H1 (cell line): ENCODE measurements around the gene PML. TPM values are rescaled to one million over a fixed set of nuclear protein-coding genes. Genes with fewer than 3 reads are reported as not detected.

ENCODE experiments used
- CTCF ChIA-PET: fragments of 300-600 bp; sonication (Branson Sonifier 250); formaldehyde crosslinking; loops from one replicate; lab custom pipeline; 2021; ENCODE audit not compliant: partially characterized antibody; lab: Charles Lee
- POLR2A ChIA-PET: fragments of 300-600 bp; sonication (Branson Sonifier 250); formaldehyde crosslinking; loops from one replicate; lab custom pipeline; 2021; ENCODE audit warnings: inconsistent platforms; ENCODE audit not compliant: partially characterized antibody; lab: Charles Lee
- DNase-seq, 2 experiments: peaks; one replicate each; pipeline versions ENCODE4 v3.0.0 to v3.0.0-alpha.2; 2010 to 2022; ENCODE audit warnings: low spot score in 2 of 2, low read depth in 1 of 2, mixed read lengths in 1 of 2
- FAIRE-seq: peaks from 2 replicates; lab custom pipeline; 2011; peaks lifted over from hg19 to GRCh38; lab: Jason Lieb, UNC
- H2AFZ ChIP-seq: 2 replicates; pipeline ENCODE4 v1.8.1; 2012; ENCODE audit warnings: low read length, inconsistent platforms
- H2AK5ac ChIP-seq: 2 replicates; pipeline ENCODE4 v1.6.1; 2013; ENCODE audit warnings: low read depth, low read length
- H2BK120ac ChIP-seq: replicated peaks from 2 replicates; pipeline ENCODE3; 2013; ENCODE audit warnings: low read depth, low read length, inconsistent platforms
- H2BK12ac ChIP-seq: 2 replicates; pipeline ENCODE4 v1.6.1; 2013; ENCODE audit warnings: low read depth, low read length
- H2BK15ac ChIP-seq: 2 replicates; pipeline ENCODE4 v1.6.1; 2013; ENCODE audit warnings: low read length
- H2BK20ac ChIP-seq: 2 replicates; pipeline ENCODE4 v1.6.1; 2013; ENCODE audit warnings: low read length
- H2BK5ac ChIP-seq: 2 replicates; pipeline ENCODE4 v1.6.1; 2013; ENCODE audit warnings: low read depth, low read length
- H3K14ac ChIP-seq: 2 replicates; pipeline ENCODE4 v1.6.1; 2013; ENCODE audit warnings: inconsistent platforms; ENCODE audit not compliant: insufficient read length
- H3K18ac ChIP-seq: 2 replicates; pipeline ENCODE4 v1.6.1; 2013; ENCODE audit warnings: low read length; ENCODE audit errors: extremely low read depth
- H3K23ac ChIP-seq: 2 replicates; pipeline ENCODE4 v1.6.1; 2013; ENCODE audit warnings: inconsistent platforms; ENCODE audit not compliant: insufficient read length
- H3K23me2 ChIP-seq: 2 replicates; pipeline ENCODE4 v1.6.1; 2013; ENCODE audit warnings: low read depth, low read length
- H3K27ac ChIP-seq: 2 replicates; pipeline ENCODE4 v1.6.1; 2011; ENCODE audit warnings: low read depth, low read length, inconsistent platforms
- H3K27me3 ChIP-seq, 4 experiments: replicated peaks in 1 of 4; 1 replicate in 1 of 4; 2 replicates in 3 of 4; pipeline versions ENCODE4 v1.6.1 to v1.8.1; 2011 to 2013; ENCODE audit warnings: low read length in 3 of 4, mild to moderate bottlenecking in 3 of 4, inconsistent platforms in 2 of 4, mixed read lengths in 2 of 4, moderate library complexity in 1 of 4; ENCODE audit not compliant: control insufficient read depth in 3 of 4, insufficient read depth in 3 of 4; ENCODE audit errors: extremely low read depth in 1 of 4
- H3K36me3 ChIP-seq, 4 experiments: 2 replicates each; pipeline versions ENCODE4 v1.6.1 to v1.8.1; 2011 to 2013; ENCODE audit warnings: mild to moderate bottlenecking in 4 of 4, low read length in 3 of 4, moderate library complexity in 2 of 4, control low read depth in 1 of 4, inconsistent platforms in 1 of 4; ENCODE audit not compliant: insufficient read depth in 4 of 4, control insufficient read depth in 2 of 4
- H3K4ac ChIP-seq: replicated peaks from 2 replicates; pipeline ENCODE3; 2013; ENCODE audit warnings: low read length, low read depth, mixed read lengths, inconsistent platforms; ENCODE audit not compliant: insufficient read length
- H3K4me1 ChIP-seq, 4 experiments: replicated peaks in 1 of 4; 1 replicate in 1 of 4; 2 replicates in 3 of 4; pipeline versions ENCODE4 v1.6.1 to v1.8.1; 2011 to 2013; ENCODE audit warnings: low read length in 3 of 4, inconsistent platforms in 2 of 4, mixed read lengths in 1 of 4; ENCODE audit not compliant: insufficient read depth in 4 of 4, control insufficient read depth in 3 of 4
- H3K4me2 ChIP-seq, 2 experiments: 2 replicates each; pipeline versions ENCODE4 v1.6.1 to v1.8.1; 2011 to 2013; ENCODE audit warnings: low read depth in 2 of 2, low read length in 2 of 2, control low read depth in 1 of 2, inconsistent platforms in 1 of 2, mild to moderate bottlenecking in 1 of 2; ENCODE audit not compliant: insufficient read depth in 1 of 2
- H3K4me3 ChIP-seq, 4 experiments: fragments of 200-600, 300-600 bp in 1 of 4; sonication (generic), shearing (Covaris generic), sonication (Bioruptor Twin) in 1 of 4; 2 replicates each; pipeline versions ENCODE4 v1.5.1 to v1.8.1; 2011 to 2016; ENCODE audit warnings: low read length in 4 of 4, low read depth in 3 of 4, control low read depth in 2 of 4, inconsistent platforms in 2 of 4, mild to moderate bottlenecking in 2 of 4, mixed read lengths in 1 of 4, moderate library complexity in 1 of 4; ENCODE audit not compliant: insufficient read depth in 2 of 4; ENCODE audit errors: extremely low read depth in 1 of 4
- H3K56ac ChIP-seq: replicated peaks from 2 replicates; pipeline ENCODE3; 2013; ENCODE audit warnings: low read depth, mild to moderate bottlenecking, mixed read lengths, low read length, inconsistent platforms; ENCODE audit not compliant: insufficient read length
- H3K79me1 ChIP-seq: 2 replicates; pipeline ENCODE4 v1.6.1; 2013; ENCODE audit warnings: low read depth, low read length, control low read depth
- H3K79me2 ChIP-seq, 2 experiments: 2 replicates each; pipeline versions ENCODE4 v1.6.1 to v1.8.1; 2012 to 2013; ENCODE audit warnings: low read length in 2 of 2, mild to moderate bottlenecking in 2 of 2, inconsistent platforms in 1 of 2; ENCODE audit not compliant: insufficient read depth in 2 of 2, control insufficient read depth in 1 of 2
- H3K9ac ChIP-seq, 4 experiments: replicated peaks in 1 of 4; 1 replicate in 1 of 4; 2 replicates in 3 of 4; pipeline versions ENCODE4 v1.6.1 to v1.8.1; 2011 to 2013; ENCODE audit warnings: low read depth in 3 of 4, low read length in 3 of 4, control low read depth in 2 of 4, mild to moderate bottlenecking in 2 of 4, moderate library complexity in 2 of 4, inconsistent platforms in 1 of 4; ENCODE audit errors: extremely low read depth in 1 of 4
- H3K9me3 ChIP-seq, 2 experiments: 2 replicates each; pipeline versions ENCODE4 v1.6.1 to v1.8.1; 2012 to 2013; ENCODE audit warnings: mild to moderate bottlenecking in 2 of 2, moderate library complexity in 2 of 2, control low read depth in 1 of 2, inconsistent platforms in 1 of 2, low read depth in 1 of 2, low read length in 1 of 2, mixed read lengths in 1 of 2; ENCODE audit not compliant: insufficient read depth in 2 of 2
- H4K20me1 ChIP-seq, 2 experiments: replicated peaks in 1 of 2; 2 replicates each; pipeline versions ENCODE3 to v1.8.1; 2011 to 2013; ENCODE audit warnings: inconsistent platforms in 2 of 2, low read length in 2 of 2, mild to moderate bottlenecking in 1 of 2; ENCODE audit not compliant: insufficient read depth in 2 of 2, control insufficient read depth in 1 of 2
- H4K5ac ChIP-seq: 2 replicates; pipeline ENCODE4 v1.6.1; 2013; ENCODE audit warnings: low read length, low read depth, mixed read lengths, inconsistent platforms; ENCODE audit not compliant: insufficient read length
- H4K8ac ChIP-seq: 2 replicates; pipeline ENCODE4 v1.8.0; 2013; ENCODE audit warnings: mild to moderate bottlenecking, moderate library complexity, low read length, inconsistent platforms; ENCODE audit not compliant: insufficient read depth; ENCODE audit errors: extremely low read depth
- H4K91ac ChIP-seq: replicated peaks from 2 replicates; pipeline ENCODE3; 2013; ENCODE audit warnings: low read length, mixed read lengths, inconsistent platforms; ENCODE audit not compliant: insufficient read length
- BACH1 ChIP-seq: IDR thresholded peaks from 2 replicates; pipeline ENCODE4 v1.6.1; 2012; ENCODE audit warnings: low read length, improper control_type of control experiment
- E2F6 ChIP-seq: IDR thresholded peaks from 2 replicates; pipeline ENCODE4 v1.6.1; 2012; ENCODE audit warnings: inconsistent platforms
- EZH2 ChIP-seq: fragments of 200-600 bp; sonication (generic); IDR thresholded peaks from 2 replicates; pipeline ENCODE4 v1.7.1; 2012; ENCODE audit warnings: low read depth, mild to moderate bottlenecking, moderate library complexity, low read length, inconsistent platforms; ENCODE audit not compliant: severe bottlenecking
- FOSL1 ChIP-seq: IDR thresholded peaks from 2 replicates; pipeline ENCODE4 v1.6.1; 2011; ENCODE audit warnings: mild to moderate bottlenecking, low read depth, low read length, moderate library complexity; ENCODE audit not compliant: insufficient read depth
- HDAC2 ChIP-seq, 2 experiments: fragments of 300-600 bp in 1 of 2; sonication (generic) in 1 of 2; IDR thresholded peaks; 2 replicates each; pipeline ENCODE4 v1.6.1; 2011 to 2012; ENCODE audit warnings: low read depth in 2 of 2, low read length in 2 of 2, mild to moderate bottlenecking in 2 of 2, moderate library complexity in 2 of 2, borderline replicate concordance in 1 of 2, inconsistent platforms in 1 of 2
- KDM1A ChIP-seq: fragments of 200-600, 300-600 bp; sonication (generic); IDR thresholded peaks from 2 replicates; pipeline ENCODE4 v1.7.1; 2016; ENCODE audit warnings: mild to moderate bottlenecking, low read length, borderline replicate concordance
- KDM5A ChIP-seq: fragments of 200-600 bp; IDR thresholded peaks from 2 replicates; pipeline ENCODE4 v1.7.1; 2012; ENCODE audit warnings: mild to moderate bottlenecking, low read length, inconsistent platforms, mixed read lengths
- MAFK ChIP-seq: IDR thresholded peaks from 2 replicates; pipeline ENCODE4 v1.6.1; 2012; ENCODE audit warnings: low read depth, mild to moderate bottlenecking, improper control_type of control experiment, low read length
- POLR2AphosphoS5 ChIP-seq: IDR thresholded peaks from 2 replicates; pipeline ENCODE4 v1.6.1; 2011; ENCODE audit warnings: low read depth, low read length
- SIRT6 ChIP-seq: IDR thresholded peaks from one replicate; pipeline ENCODE4 v1.7.1; 2012; ENCODE audit warnings: low read length, inconsistent platforms
- SRF ChIP-seq: IDR thresholded peaks from 2 replicates; pipeline ENCODE4 v1.6.1; 2011; ENCODE audit warnings: mild to moderate bottlenecking, low read depth, low read length, moderate library complexity
- TAF1 ChIP-seq: IDR thresholded peaks from 2 replicates; pipeline ENCODE4 v1.6.1; 2011; ENCODE audit warnings: mild to moderate bottlenecking, low read depth, low read length
- TAF7 ChIP-seq: optimal IDR thresholded peaks from 2 replicates; pipeline ENCODE3; 2011; ENCODE audit warnings: low read depth, mild to moderate bottlenecking, inconsistent platforms, low read length, moderate library complexity, borderline replicate concordance
- YY1 ChIP-seq: IDR thresholded peaks from 2 replicates; pipeline ENCODE4 v1.6.1; 2011; ENCODE audit warnings: low read depth, mild to moderate bottlenecking, low read length
- WGBS, 2 experiments: shearing (Covaris generic) in 1 of 2; methylation state at CpG; one replicate each; pipeline versions ENCODE4 v1.1.6 to v1.1.7; 2013 to 2015; ENCODE audit warnings: low lambda C conversion rate in 2 of 2, mixed read lengths in 2 of 2, inconsistent platforms in 1 of 2, low coverage in 1 of 2, missing lambda C conversion rate in 1 of 2; ENCODE audit not compliant: insufficient replicate concordance in 2 of 2, insufficient coverage in 1 of 2, insufficient read length in 1 of 2; ENCODE audit errors: extremely low coverage in 1 of 2, missing lambda C conversion rate in 1 of 2; 5-methylcytosine and 5-hydroxymethylcytosine counted together
- polyA plus RNA-seq, 7 experiments: library from polyadenylated mRNA; depleted of rRNA in 3 of 7; stranded (reverse) in 5 of 7; unstranded in 2 of 7; fragments of >200 nt in 5 of 7; fragments of 200-250 nt in 2 of 7; gene quantifications; 1 replicate in 5 of 7; 2 replicates in 1 of 7; 4 replicates in 1 of 7; pipeline versions ENCODE4 v1.2.1 to v1.2.3, GENCODE V29; 2011 to 2013; ENCODE audit warnings: missing spikeins in 2 of 7, mixed read lengths in 2 of 7
- total RNA-seq: library from RNA; stranded (reverse); fragmentation: NEBNext Ultra II Directional; extraction: Animal tissue kit (Norgen Biotek cat#: 25700); gene quantifications from 2 replicates; pipeline ENCODE4 v1.2.1, GENCODE V29; 2021

Gene PML
- total and polyA plus RNA-seq, 2 of the 8 experiments (the other 6 are each of a cell fraction or from before 2014, with no cell fraction given) = 14.9 to 30.3 TPM

DNA sequence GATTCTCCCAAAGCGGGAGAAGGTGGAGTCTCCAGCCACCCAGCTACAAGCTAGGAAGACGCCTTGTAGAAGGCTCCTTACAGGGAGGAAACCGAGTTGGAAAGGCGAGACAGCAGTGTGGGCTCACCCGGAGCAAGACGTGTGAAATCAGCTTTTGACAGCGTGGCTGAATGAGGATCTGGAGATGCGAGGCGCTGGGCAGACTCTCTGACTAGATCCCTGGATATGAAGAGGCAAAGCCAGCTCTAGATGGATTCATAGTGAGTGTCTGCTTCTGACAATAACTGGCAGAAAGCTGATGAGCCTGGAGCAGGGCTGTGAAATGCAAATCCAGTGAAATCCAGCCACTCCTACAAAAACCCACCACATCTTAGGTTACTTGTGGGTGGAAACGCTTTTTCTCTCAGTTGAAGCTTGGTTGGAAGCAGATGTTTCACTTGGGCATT, 46.8 kb downstream of the PML start:
- DNase-seq = no peak
- H3K14ac ChIP-seq = no peak overlapping the region
- H3K79me1 ChIP-seq = no peaks in the 10 kb centered on the region
- no peak overlapping the region for H2AK5ac ChIP-seq
- H4K20me1 ChIP-seq = no peaks in the 10 kb centered on the region
- no peak overlapping the region for H3K4ac ChIP-seq
- no peak overlapping the region for H2BK12ac ChIP-seq
- H4K8ac ChIP-seq = no peak overlapping the region
- H3K36me3 ChIP-seq = no peaks in the 10 kb centered on the region
- H3K23ac ChIP-seq = no peak overlapping the region
- no peak overlapping the region for H2AFZ ChIP-seq
- no peak overlapping the region for H3K18ac ChIP-seq
- no peak for FAIRE-seq
- TF ChIP-seq TAF1 (no peak), POLR2AphosphoS5 (no peak), KDM5A (no peak), HDAC2 (IDR thresholded peaks at IDR 0.05; ENCODE audit: borderline replicate concordance in 1 of 2, low read depth in 2 of 2, low read length in 2 of 2) (no peak), YY1 (no peak), SRF (no peak), SIRT6 (no peak), KDM1A (no peak), E2F6 (no peak), EZH2 (no peak), MAFK (no peak), FOSL1 (no peak), BACH1 (no peak), TAF7 (no peak)
- TF ChIP-seq, all 59 proteins: peak for 0
- Histone ChIP-seq H3K9ac (no peak overlapping the region), H3K56ac (no peak overlapping the region), H2BK20ac (no peak overlapping the region), H4K91ac (no peak overlapping the region), H4K5ac (no peak overlapping the region), H3K23me2 (no peaks in the 10 kb centered on the region), H3K4me3 (no peak overlapping the region), H3K4me2 (no peak overlapping the region), H2BK5ac (no peak overlapping the region), H3K9me3 (no peaks in the 10 kb centered on the region), H3K79me2 (no peaks in the 10 kb centered on the region), H3K27me3 (no peaks in the 10 kb centered on the region), H2BK120ac (no peak overlapping the region), H3K27ac (no peak overlapping the region), H3K4me1 (peaks cover 0 to 7% (median 6%) of the 10 kb centered on the region in 4 experiments; a peak in 4 of 7 replicates), H2BK15ac (no peak overlapping the region)
- POLR2A ChIA-PET = interaction anchor here (1.1 kb wide), 1 partner anchor 76 kb away, joined by 3 read pairs; no protein-coding TSS in a partner anchor
- WGBS, 2 experiments = 89% methylated on average over 10 of the region's 10 CpGs; no CpG with 5 or more reads in 1 of the 2 experiments
- CTCF ChIA-PET = interaction anchor here (0.8 to 13.0 kb wide), 9 partner anchors 13 to 281 kb away, joined by 3 to 174 read pairs (median 4); no protein-coding TSS in a partner anchor
